ENCODE data around the gene ALK.
A peak's percentile ranks its signal among the peaks of the same experiment; 100 is the strongest.

The ALK gene

GRCh38 chr2:29317077-29317517, 604.3 kb downstream of the ALK start:
- peak; percentile 48 for DNase-seq (ENCODE audit: low spot score)

- DNase-seq (ENCODE audit: low spot score), result peak; percentile 44
Measured at GRCh38 chr2:29314816-29315571, 606.4 kb downstream of the ALK start.

DNA sequence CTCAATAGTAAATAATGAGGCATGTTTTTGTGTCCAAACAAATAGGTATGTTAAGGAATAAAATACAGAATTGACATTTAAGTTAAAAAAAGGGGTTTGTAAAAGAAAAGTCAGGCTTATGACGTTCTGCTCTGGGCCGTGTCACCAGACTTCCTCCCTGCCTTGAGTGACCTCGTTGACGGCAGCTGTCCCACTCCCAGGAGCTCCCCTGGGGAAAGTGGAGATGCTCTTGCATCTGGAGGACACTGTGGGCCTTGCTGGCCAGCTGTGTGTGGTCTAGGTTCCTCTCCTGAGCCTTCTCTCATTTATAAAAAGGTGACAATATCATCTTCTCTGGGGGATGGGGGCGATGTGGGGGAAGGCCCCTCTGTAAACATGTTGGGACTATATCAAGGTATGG, 609.9 kb downstream of the ALK start:
- DNase-seq (ENCODE audit: low spot score), result no peak

DNA sequence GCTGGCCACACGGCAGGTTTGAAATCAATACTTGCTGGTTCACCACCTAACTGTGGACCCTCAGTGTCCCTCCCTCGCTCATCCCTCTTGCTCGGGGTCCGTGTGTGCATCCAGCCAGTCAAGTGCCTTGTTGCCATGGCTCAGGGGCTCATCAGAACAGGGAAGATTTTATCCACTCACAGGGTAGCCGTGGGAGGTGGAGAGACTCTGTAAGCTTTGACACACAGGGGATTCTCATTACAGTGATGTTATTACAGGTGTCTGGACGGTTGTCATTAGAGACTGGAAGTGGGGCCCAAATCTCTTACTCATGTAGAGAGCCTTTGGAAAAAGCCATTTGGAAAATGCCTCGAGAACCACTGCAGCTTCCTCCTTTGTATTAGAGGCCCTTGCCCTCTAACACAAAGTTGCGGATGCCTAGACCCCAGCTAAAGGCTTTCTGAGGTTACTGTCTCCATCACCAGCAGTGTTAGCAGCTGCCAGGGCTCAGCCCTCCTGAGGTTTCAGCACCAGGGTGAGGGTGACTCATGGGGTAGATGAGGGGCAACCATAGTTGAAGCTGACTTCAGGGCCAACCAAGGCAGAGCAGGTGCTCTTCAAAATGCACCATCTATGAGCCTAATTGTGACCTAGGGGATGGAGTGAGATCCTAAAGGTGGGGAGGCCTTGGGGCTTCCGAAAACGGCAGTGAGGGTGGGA, 610.6 kb downstream of the ALK start:
- no peak for DNase-seq (ENCODE audit: low spot score)

GRCh38 chr2:29309090-29310029, 612.0 kb downstream of the ALK start:
- DNase-seq (ENCODE audit: low spot score), result peak; percentile 87

DNA sequence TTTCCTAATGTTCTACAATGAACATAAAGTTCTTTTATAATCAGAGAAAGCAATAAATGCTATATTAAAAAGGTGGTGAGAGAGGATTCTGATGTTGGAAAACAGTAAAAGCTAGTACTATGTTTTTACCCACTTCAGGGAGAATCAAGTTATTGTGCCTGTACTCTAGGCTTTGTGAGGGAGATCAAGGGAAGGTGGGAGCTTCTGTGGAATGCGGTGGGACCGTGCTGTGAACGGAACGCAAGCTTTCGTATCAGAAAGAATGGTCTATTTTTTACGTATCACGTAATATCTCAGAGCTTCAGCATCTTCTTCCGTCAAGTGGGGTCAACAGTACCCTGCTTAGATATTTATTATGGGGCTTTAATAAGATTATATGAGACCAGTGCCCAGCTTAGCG, 613.0 kb downstream of the ALK start:
- no peak for DNase-seq (ENCODE audit: low spot score)

DNA sequence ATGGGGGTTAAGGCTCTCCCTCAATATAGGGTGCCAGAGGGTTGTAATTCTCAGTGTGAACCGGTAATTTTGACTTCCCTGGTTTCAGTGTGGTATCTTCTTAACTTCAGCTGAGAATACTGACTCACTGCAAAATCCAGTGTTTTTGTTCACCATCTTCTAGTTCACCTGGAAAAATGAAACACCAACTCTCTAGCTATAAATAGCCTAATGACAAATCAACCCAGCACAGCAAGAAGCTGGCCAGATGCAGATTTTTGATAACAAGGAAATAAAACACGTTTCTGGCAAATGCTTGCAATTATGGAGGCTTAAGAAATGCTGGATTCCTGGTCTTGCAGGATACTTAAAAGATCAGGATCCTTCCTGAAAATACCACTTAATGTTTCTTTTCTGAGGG, 613.9 kb downstream of the ALK start:
- DNase-seq (ENCODE audit: low spot score), result no peak

DNA sequence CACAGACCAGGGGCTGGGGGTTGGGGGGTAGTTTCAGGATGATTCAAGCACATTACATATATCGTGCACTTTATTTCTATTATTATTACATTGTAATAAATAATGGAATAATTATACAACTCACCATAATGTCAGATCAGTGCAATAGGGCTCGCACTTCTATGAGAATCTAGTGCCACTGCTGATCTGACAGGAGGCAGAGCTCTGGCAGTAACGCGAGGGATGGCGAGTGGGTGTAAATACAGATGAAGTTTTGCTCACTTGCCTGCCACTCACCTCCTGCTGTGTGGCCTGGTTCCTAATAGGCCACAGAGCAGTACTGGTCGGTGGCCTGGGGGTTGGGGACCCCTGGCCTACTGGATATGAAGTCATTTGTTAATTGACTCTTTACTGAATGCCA, 615.6 kb downstream of the ALK start:
- peak; percentile 17 for DNase-seq (ENCODE audit: low spot score)

DNA sequence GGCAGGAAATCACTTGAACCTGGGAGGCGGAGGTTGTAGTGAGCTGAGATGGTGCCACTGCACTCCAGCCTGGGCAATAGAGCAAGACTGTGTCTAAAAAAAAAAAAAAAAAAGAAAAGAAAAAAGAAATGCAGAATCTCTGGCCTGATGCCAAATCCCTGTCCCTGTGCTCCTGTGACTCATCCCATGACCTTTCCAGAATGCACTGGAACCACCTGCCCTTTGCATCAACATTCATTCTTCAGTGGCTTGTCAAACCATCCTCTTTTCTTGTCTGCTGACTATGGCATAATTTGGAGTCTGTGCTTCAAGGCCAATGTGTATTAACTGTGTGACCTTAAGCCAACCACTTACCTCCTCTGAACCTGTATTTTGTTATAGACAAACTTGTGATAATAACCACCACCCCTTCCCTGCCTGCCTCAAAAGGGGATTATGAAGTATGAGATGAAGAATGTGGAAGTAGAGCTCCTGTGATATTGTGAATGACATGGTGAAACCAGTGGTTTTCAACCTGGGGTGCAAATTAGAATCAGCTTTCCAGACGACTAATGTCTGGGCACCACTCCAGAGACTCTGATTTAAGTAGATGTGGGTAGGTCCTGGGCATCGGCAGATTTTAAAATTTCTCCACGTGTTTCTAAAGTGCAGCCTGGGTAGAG, 616.9 kb downstream of the ALK start:
- DNase-seq (ENCODE audit: low spot score), result no peak

- DNase-seq (ENCODE audit: low spot score), result no peak
Measured at GRCh38 chr2:29296585-29296984, 624.8 kb downstream of the ALK start.

GRCh38 chr2:29295845-29296244, 625.5 kb downstream of the ALK start:
- peak; percentile 45 for DNase-seq (ENCODE audit: low spot score)

- DNase-seq (ENCODE audit: low spot score), result no peak
Measured at GRCh38 chr2:29293830-29294438, 627.5 kb downstream of the ALK start.

DNA sequence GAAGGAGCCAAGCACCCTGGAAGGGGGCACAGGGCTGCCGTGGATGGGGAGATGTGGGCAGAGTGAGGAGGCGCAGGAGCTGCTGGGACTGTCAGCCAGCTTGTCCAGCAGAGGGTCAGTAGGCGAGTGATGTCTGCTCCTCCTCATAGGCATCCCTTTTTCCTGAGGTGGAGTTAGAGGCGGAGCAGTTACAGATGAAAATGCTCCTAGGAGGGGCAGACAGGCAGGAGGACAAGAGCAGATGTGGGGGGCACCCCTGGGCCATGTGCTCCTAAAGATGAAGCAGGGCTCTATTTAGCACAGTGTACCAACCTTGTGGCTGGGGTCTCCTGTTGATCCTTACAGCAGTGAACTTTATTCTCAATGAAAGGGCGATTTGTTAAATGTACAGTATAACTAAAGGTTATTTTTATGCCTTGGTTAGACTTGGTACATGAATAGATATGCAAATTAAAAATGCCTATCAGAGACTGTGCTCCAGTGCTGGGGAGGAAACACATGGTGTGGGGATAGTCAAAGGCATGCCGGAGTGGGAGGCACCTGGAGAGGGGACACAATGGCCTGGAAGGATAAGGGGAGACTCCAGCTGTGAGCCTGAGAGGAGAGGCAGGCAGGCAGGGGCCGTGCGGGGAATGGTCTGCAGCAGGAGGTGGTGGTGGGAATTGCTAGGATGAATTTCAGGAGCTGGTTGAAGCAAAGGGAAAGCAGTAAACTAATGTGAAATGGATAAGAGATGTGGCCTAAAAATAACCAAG, 630.9 kb downstream of the ALK start:
- no peak for DNase-seq (ENCODE audit: low spot score)

DNA sequence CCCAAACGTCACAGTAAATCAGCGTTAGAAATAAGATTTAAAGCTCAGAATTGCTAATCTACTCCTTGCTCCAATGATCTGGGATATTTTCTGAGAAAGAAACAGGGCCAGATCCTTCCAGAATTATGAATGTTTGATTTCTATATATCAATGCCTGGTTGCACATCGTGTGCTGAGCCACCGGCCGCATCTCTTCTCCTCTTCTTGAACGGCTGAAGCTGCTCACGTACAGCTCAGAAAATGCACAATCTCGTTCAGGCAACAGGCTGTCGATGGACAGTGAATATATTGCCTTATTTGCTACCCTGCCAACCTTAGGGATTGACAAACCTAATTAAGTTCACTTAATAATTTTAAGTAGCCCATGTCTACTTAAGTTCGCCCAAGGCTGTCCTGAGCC, 636.7 kb downstream of the ALK start:
- no peak for DNase-seq (ENCODE audit: low spot score)

- DNase-seq (ENCODE audit: low spot score), result no peak
Measured at GRCh38 chr2:29281916-29282247, 639.5 kb downstream of the ALK start.

GRCh38 chr2:29281086-29281915, 640.1 kb downstream of the ALK start:
- peak; percentile 90 for DNase-seq (ENCODE audit: low spot score)

DNA sequence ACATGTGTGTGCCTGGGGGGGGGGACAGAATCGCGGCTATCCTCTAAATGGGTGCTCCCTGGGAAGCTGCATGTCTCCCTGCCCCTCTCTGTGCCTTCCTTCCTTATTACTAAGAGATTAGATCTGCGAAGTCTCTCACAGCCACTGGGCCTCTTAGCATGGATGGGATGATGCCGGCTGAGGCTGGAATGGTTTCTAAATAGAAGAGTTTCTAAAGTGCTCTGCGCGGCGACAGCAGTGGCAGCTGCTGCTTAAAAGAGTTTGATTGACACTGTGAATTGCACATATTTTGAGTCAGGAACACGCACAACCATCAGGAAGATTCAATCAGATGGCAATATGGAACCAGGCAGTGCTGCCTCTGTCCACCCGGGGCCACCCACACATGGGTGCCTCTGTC, 642.4 kb downstream of the ALK start:
- DNase-seq (ENCODE audit: low spot score), result peak; percentile 30

- no peak for DNase-seq (ENCODE audit: low spot score)
Measured at GRCh38 chr2:29276151-29276550, 645.2 kb downstream of the ALK start.

- DNase-seq (ENCODE audit: low spot score), result no peak
Measured at GRCh38 chr2:29275186-29275585, 646.2 kb downstream of the ALK start.

Measured in Ammon's horn (tissue), 1 donor.